ENCODE measurements around the gene ORC6.

DNA sequence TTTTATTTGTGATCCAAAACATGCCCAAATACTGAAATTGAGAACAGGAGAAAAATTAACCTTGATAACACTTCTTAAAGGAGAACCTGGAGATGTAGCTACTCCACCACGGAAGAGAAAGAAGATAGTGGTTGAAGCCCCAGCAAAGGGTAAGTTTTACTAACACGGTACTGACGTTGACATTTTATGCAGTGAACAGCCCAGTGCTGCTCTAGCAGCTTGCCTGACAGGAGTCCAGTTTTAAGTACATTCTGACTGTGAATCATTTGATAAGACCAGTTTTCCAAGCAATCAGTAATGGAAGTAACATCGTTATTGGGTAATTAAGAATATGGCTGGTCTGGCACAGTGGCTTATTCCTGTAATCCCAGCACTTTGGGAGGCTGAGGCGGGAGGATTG, 6.5 kb downstream of the ORC6 start:
- TF ChIP-seq CTCF (IDR thresholded peaks at IDR 0.05; ENCODE audit: insufficient read depth, low read length) (no peak), REST (IDR thresholded peaks at IDR 0.05; ENCODE audit: insufficient replicate concordance, low read depth) (no peak), GABPA (IDR thresholded peaks at IDR 0.05; ENCODE audit: low read depth) (no peak)
